ENCODE results near the gene ZDHHC11.
"Not testable (repeated sequence)": the region's sequence is repeated elsewhere in the genome, so short reads cannot be mapped to it uniquely, and the experiment has no call there.

GRCh38 chr5:752532-753115, 98.2 kb downstream of the ZDHHC11 start:
- not testable (repeated sequence) for TF ChIP-seq CTCF (conservative IDR thresholded peaks at IDR 0.05; ENCODE audit: low read depth, low read length); EZH2 (IDR thresholded peaks at IDR 0.05; ENCODE audit: low read length, unreplicated experiment); EZH2phosphoT487 (IDR thresholded peaks at IDR 0.05; ENCODE audit: borderline replicate concordance, low read length)
